HCT116 (cell line): ENCODE results near the gene DYDC2. TPM values are rescaled to one million over a fixed set of nuclear protein-coding genes. Genes with fewer than 3 reads are reported as not detected.

Source experiments
- ATAC-seq: fragments of 200-7000 bp; cut with Tn5 transposase; 2 replicates; pipeline ENCODE4 v1.9.1; 2020; ENCODE audit warnings: mild to moderate bottlenecking, moderate library complexity
- BruUV-seq: library from RNA; stranded (reverse); fragments of 400-500 nt; replicated peaks from 2 replicates; lab custom pipeline; 2021; lab: Mats Ljungman, UMichigan
- CTCF ChIA-PET: fragments of 300-600 bp; sonication (Branson Sonifier 250); formaldehyde crosslinking; loops from one replicate; lab custom pipeline; 2021; ENCODE audit warnings: antibody characterized with exemption; lab: Charles Lee
- POLR2A ChIA-PET: fragments of 300-600, 350-600 bp; sonication (Branson Sonifier 250); formaldehyde crosslinking; loops from one replicate; lab custom pipeline; 2021; ENCODE audit warnings: antibody characterized with exemption; lab: Charles Lee
- RAD21 ChIA-PET, 2 experiments: fragments of 300-600 bp; sonication (Branson Sonifier 250); formaldehyde crosslinking; loops; one replicate each; lab custom pipeline; 2023; ENCODE audit warnings: low total read pairs in 2 of 2; ENCODE audit not compliant: uncharacterized antibody in 2 of 2, unreplicated experiment in 2 of 2, low non-redundant PET in 1 of 2; lab: Charles Lee
- DNase-seq: peaks from one replicate; pipeline ENCODE4 v3.0.0-alpha.2; 2010; ENCODE audit warnings: low read depth, low spot score
- H2AFZ ChIP-seq: fragments of 200-600 bp; shearing (Covaris generic), sonication (generic); 2 replicates; pipeline ENCODE4 v1.6.1; 2017; ENCODE audit warnings: low read depth, mixed run types, mixed read lengths, antibody characterized with exemption, low read length; ENCODE audit not compliant: poor library complexity, severe bottlenecking
- H3K27ac ChIP-seq: 2 replicates; pipeline ENCODE4 v1.5.1; 2012; ENCODE audit warnings: low read depth, low read length
- H3K27me3 ChIP-seq: fragments of 200-600 bp; sonication (generic); 2 replicates; pipeline ENCODE4 v1.6.1; 2016; ENCODE audit warnings: mixed run types, low read length, mixed read lengths; ENCODE audit not compliant: insufficient read depth
- H3K36me3 ChIP-seq, 2 experiments: fragments of 200-500 bp in 1 of 2; fragments of 200-600 bp in 1 of 2; sonication (Bioruptor generic) in 1 of 2; sonication (generic) in 1 of 2; 2 replicates each; pipeline versions ENCODE4 v1.5.1 to v1.6.1; 2014 to 2016; ENCODE audit warnings: low read length in 2 of 2, inconsistent platforms in 1 of 2, mixed read lengths in 1 of 2, mixed run types in 1 of 2; ENCODE audit not compliant: insufficient read depth in 2 of 2, control insufficient read depth in 1 of 2
- H3K4me1 ChIP-seq, 2 experiments: fragments of 200-600 bp in 1 of 2; sonication (generic) in 1 of 2; 2 replicates each; pipeline versions ENCODE4 v1.5.1 to v1.6.1; 2012 to 2017; ENCODE audit warnings: low read length in 2 of 2, inconsistent platforms in 1 of 2, mild to moderate bottlenecking in 1 of 2, mixed read lengths in 1 of 2, mixed run types in 1 of 2, moderate library complexity in 1 of 2; ENCODE audit not compliant: insufficient read depth in 2 of 2, control insufficient read depth in 1 of 2
- H3K4me2 ChIP-seq: fragments of 200-600 bp; sonication (generic); 2 replicates; pipeline ENCODE4 v1.6.1; 2017; ENCODE audit warnings: mixed run types, low read length, mixed read lengths
- H3K4me3 ChIP-seq, 2 experiments: fragments of 200-600 bp in 1 of 2; sonication (generic) in 1 of 2; replicated peaks in 1 of 2; 2 replicates each; pipeline ENCODE4 v1.5.1; 2011 to 2016; ENCODE audit warnings: low read length in 2 of 2, control low read depth in 1 of 2, low read depth in 1 of 2, mild to moderate bottlenecking in 1 of 2, mixed read lengths in 1 of 2, mixed run types in 1 of 2
- H3K79me2 ChIP-seq: fragments of 200-600 bp; sonication (generic); 2 replicates; pipeline ENCODE4 v1.6.1; 2017; ENCODE audit warnings: mild to moderate bottlenecking, mixed run types, low read length, moderate library complexity, mixed read lengths; ENCODE audit not compliant: insufficient read depth
- H3K9ac ChIP-seq: fragments of 200-600 bp; sonication (generic); 2 replicates; pipeline ENCODE4 v1.6.1; 2016; ENCODE audit warnings: low read length, mixed read lengths
- H3K9me2 ChIP-seq: fragments of 200-600 bp; sonication (generic), shearing (Covaris generic); 2 replicates; pipeline ENCODE4 v1.6.1; 2017; ENCODE audit warnings: mixed run types, mild to moderate bottlenecking, moderate library complexity; ENCODE audit not compliant: insufficient read depth
- H3K9me3 ChIP-seq, 2 experiments: fragments of 200-500 bp in 1 of 2; fragments of 200-600 bp in 1 of 2; sonication (Bioruptor generic) in 1 of 2; sonication (generic) in 1 of 2; 2 replicates each; pipeline ENCODE4 v1.6.1; 2014 to 2017; ENCODE audit warnings: low read length in 2 of 2, mixed read lengths in 2 of 2, inconsistent platforms in 1 of 2, low read depth in 1 of 2, mild to moderate bottlenecking in 1 of 2, mixed run types in 1 of 2, moderate library complexity in 1 of 2; ENCODE audit not compliant: control insufficient read depth in 1 of 2, insufficient read depth in 1 of 2
- H4K20me1 ChIP-seq: fragments of 200-600 bp; sonication (generic), shearing (Covaris generic); 2 replicates; pipeline ENCODE4 v1.6.1; 2017; ENCODE audit warnings: mixed run types, mild to moderate bottlenecking, moderate library complexity; ENCODE audit not compliant: insufficient read depth
- CBX3 ChIP-seq: IDR thresholded peaks from 2 replicates; pipeline ENCODE4 v1.6.1; 2012; ENCODE audit warnings: low read depth
- CEBPB ChIP-seq: IDR thresholded peaks from 2 replicates; pipeline ENCODE4 v1.6.1; 2012; ENCODE audit warnings: low read depth
- EGR1 ChIP-seq: IDR thresholded peaks from 2 replicates; pipeline ENCODE4 v1.6.1; 2012; ENCODE audit warnings: low read depth
- EZH2 ChIP-seq: fragments of 200-600 bp; sonication (generic); IDR thresholded peaks from 2 replicates; pipeline ENCODE4 v1.6.1; 2017; ENCODE audit warnings: antibody characterized with exemption, mixed run types
- EZH2phosphoT487 ChIP-seq: fragments of 200-600 bp; IDR thresholded peaks from 2 replicates; pipeline ENCODE4 v1.6.1; 2018; ENCODE audit warnings: antibody characterized with exemption, borderline replicate concordance
- FOSL1 ChIP-seq: IDR thresholded peaks from 2 replicates; pipeline ENCODE4 v1.6.1; 2012; ENCODE audit warnings: low read depth
- JUND ChIP-seq: IDR thresholded peaks from 2 replicates; pipeline ENCODE4 v1.6.1; 2012
- POLR2A ChIP-seq: IDR thresholded peaks from 2 replicates; pipeline ENCODE4 v1.7.0; 2011; ENCODE audit warnings: borderline replicate concordance; ENCODE audit not compliant: insufficient read depth, insufficient read length; ENCODE audit errors: extremely low read depth
- SP1 ChIP-seq: IDR thresholded peaks from 2 replicates; pipeline ENCODE4 v1.6.1; 2012; ENCODE audit warnings: low read depth
- TCF7L2 ChIP-seq: IDR thresholded peaks from 2 replicates; pipeline ENCODE4 v1.7.0; 2011; ENCODE audit warnings: borderline replicate concordance, inconsistent platforms; ENCODE audit not compliant: insufficient read depth, insufficient read length; ENCODE audit errors: extremely low read depth
- YY1 ChIP-seq: IDR thresholded peaks from 2 replicates; pipeline ENCODE4 v1.6.1; 2011; ENCODE audit warnings: low read length, low read depth, moderate library complexity, mild to moderate bottlenecking; ENCODE audit not compliant: insufficient replicate concordance; ENCODE audit errors: extremely low read depth
- ZFX ChIP-seq: fragments of 450-650 bp; IDR thresholded peaks from 2 replicates; pipeline ENCODE4 v1.6.1; 2017
- ZNF274 ChIP-seq: fragments of 200-500 bp; sonication (Bioruptor generic); IDR thresholded peaks from 2 replicates; pipeline ENCODE4 v1.6.1; 2014; ENCODE audit warnings: mild to moderate bottlenecking, low read depth, low read length, inconsistent platforms
- intact Hi-C: fragments of 100-400 bp; cut with micrococcal nuclease; formaldehyde crosslinking; loops from 2 replicates; pipeline ENCODE4 v1.10.0; 2022
- total RNA-seq: library from RNA; stranded (reverse); gene quantifications from one replicate; pipeline ENCODE4 v1.2.1, GENCODE V29; 2021; ENCODE audit not compliant: unreplicated experiment
- TF ChIP-seq, protein P1 (sequence below): IDR thresholded peaks from 2 replicates; pipeline ENCODE4 v1.6.1; 2012; ENCODE audit warnings: low read depth
- TF ChIP-seq, protein P2 (sequence below): IDR thresholded peaks from 2 replicates; pipeline ENCODE4 v1.6.1; 2011; ENCODE audit warnings: mild to moderate bottlenecking, low read length, moderate library complexity; ENCODE audit not compliant: insufficient replicate concordance; ENCODE audit errors: extremely low read depth

The DYDC2 gene
- total RNA-seq, 1 experiment from 2014 or later, result not detected

DNA sequence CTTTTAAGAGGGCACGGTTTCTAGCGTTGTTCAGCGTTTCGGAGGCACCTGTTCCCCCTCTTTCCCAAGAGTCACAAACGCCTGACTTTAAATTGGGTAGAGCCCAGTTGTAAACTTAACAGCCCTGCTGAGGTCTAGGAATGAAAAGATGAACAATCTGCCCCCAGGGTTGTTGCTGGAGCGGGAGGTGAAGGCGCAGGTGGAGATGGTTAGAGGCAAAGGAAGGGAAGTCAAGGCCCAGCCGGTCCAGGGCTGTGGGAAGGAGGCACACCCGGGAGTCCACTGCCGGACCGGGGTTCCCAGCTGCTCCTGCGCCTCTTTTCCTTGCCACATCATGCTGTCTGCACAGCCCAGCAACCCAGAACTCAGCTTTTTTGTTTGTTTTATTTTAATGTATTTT, 52.5 kb downstream of the DYDC2 start:
- ChIA-PET CTCF (no interaction called here), RAD21 (no interaction called here), POLR2A (no interaction called here)
- H3K4me1 ChIP-seq, result peaks cover 3 to 12% of the 10 kb centered on the region in 2 experiments; a peak in 3 of 4 replicates
- no peak overlapping the region for H2AFZ ChIP-seq
- H4K20me1 ChIP-seq, result no peaks in the 10 kb centered on the region
- no TSS peak for BruUV-seq
- TF ChIP-seq YY1 (no peak), ZFX (no peak), SP1 (no peak), EGR1 (no peak), EZH2phosphoT487 (no peak), CBX3 (no peak), POLR2A (no peak)
- DNase-seq, result no peak
- no peaks in the 10 kb centered on the region for H3K9me3 ChIP-seq
- ATAC-seq, result no peak
- H3K9ac ChIP-seq, result no peak overlapping the region
- H3K27me3 ChIP-seq, result no peaks in the 10 kb centered on the region
- H3K27ac ChIP-seq, result no peak overlapping the region
- no peak overlapping the region for H3K4me2 ChIP-seq
- no peak overlapping the region for H3K4me3 ChIP-seq
- no peaks in the 10 kb centered on the region for H3K9me2 ChIP-seq
- intact Hi-C loops, result no loop called here
- H3K79me2 ChIP-seq, result no peaks in the 10 kb centered on the region
- H3K36me3 ChIP-seq, result no peaks in the 10 kb centered on the region

DNA sequence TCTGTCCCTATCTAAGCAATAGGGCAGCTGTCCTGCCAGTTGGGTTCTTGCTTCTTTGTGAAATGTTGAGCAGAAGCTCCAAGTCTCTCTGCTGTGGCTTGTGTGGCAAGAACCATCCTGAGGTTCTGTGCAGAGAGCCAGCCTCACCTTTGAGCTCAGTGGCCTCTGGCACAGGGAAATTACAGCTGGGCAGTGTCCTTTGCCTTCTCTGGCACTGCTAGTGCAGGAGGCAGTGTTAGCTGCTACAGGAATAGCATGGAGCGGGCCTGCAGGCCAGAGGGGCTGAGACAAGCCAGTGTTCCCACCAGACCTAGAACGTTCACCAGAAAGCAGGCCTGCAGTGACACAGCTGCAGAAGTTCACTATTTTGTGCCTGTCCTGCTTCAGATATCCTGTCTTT, 53.5 kb downstream of the DYDC2 start:
- intact Hi-C loops, result no loop called here
- no TSS peak for BruUV-seq
- no peaks in the 10 kb centered on the region for H3K79me2 ChIP-seq
- TF ChIP-seq CBX3 (no peak), ZNF274 (no peak), CEBPB (no peak), TCF7L2 (no peak), JUND (no peak), FOSL1 (no peak), EGR1 (no peak), EZH2 (no peak)
- TF ChIP-seq, protein P1, sequence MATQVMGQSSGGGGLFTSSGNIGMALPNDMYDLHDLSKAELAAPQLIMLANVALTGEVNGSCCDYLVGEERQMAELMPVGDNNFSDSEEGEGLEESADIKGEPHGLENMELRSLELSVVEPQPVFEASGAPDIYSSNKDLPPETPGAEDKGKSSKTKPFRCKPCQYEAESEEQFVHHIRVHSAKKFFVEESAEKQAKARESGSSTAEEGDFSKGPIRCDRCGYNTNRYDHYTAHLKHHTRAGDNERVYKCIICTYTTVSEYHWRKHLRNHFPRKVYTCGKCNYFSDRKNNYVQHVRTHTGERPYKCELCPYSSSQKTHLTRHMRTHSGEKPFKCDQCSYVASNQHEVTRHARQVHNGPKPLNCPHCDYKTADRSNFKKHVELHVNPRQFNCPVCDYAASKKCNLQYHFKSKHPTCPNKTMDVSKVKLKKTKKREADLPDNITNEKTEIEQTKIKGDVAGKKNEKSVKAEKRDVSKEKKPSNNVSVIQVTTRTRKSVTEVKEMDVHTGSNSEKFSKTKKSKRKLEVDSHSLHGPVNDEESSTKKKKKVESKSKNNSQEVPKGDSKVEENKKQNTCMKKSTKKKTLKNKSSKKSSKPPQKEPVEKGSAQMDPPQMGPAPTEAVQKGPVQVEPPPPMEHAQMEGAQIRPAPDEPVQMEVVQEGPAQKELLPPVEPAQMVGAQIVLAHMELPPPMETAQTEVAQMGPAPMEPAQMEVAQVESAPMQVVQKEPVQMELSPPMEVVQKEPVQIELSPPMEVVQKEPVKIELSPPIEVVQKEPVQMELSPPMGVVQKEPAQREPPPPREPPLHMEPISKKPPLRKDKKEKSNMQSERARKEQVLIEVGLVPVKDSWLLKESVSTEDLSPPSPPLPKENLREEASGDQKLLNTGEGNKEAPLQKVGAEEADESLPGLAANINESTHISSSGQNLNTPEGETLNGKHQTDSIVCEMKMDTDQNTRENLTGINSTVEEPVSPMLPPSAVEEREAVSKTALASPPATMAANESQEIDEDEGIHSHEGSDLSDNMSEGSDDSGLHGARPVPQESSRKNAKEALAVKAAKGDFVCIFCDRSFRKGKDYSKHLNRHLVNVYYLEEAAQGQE, result no peak
- TF ChIP-seq, protein P2, sequence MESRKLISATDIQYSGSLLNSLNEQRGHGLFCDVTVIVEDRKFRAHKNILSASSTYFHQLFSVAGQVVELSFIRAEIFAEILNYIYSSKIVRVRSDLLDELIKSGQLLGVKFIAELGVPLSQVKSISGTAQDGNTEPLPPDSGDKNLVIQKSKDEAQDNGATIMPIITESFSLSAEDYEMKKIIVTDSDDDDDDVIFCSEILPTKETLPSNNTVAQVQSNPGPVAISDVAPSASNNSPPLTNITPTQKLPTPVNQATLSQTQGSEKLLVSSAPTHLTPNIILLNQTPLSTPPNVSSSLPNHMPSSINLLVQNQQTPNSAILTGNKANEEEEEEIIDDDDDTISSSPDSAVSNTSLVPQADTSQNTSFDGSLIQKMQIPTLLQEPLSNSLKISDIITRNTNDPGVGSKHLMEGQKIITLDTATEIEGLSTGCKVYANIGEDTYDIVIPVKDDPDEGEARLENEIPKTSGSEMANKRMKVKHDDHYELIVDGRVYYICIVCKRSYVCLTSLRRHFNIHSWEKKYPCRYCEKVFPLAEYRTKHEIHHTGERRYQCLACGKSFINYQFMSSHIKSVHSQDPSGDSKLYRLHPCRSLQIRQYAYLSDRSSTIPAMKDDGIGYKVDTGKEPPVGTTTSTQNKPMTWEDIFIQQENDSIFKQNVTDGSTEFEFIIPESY, result no peak

More for the DNA sequence above, 53.5 kb downstream of the DYDC2 start:
- H4K20me1 ChIP-seq, result no peaks in the 10 kb centered on the region
- H3K4me1 ChIP-seq, result peaks cover 3 to 12% of the 10 kb centered on the region in 2 experiments; a peak in 3 of 4 replicates
- ChIA-PET RAD21 (no interaction called here), CTCF (no interaction called here), POLR2A (interaction anchor here (1.2 kb wide), 1 partner anchor 11 kb away, joined by 3 read pairs; no protein-coding TSS in a partner anchor)
- H3K4me2 ChIP-seq, result no peak overlapping the region
- H3K27ac ChIP-seq, result no peak overlapping the region
- no peaks in the 10 kb centered on the region for H3K36me3 ChIP-seq
- ATAC-seq (no peak), DNase-seq (no peak)
- no peaks in the 10 kb centered on the region for H3K9me2 ChIP-seq
- H2AFZ ChIP-seq, result no peak overlapping the region
- H3K4me3 ChIP-seq, result no peak overlapping the region
- no peaks in the 10 kb centered on the region for H3K9me3 ChIP-seq
- no peak overlapping the region for H3K9ac ChIP-seq
- H3K27me3 ChIP-seq, result no peaks in the 10 kb centered on the region
